ENCODE measurements around the gene GLOD4. TPM values are rescaled to one million over a fixed set of nuclear protein-coding genes. Genes with fewer than 3 reads are reported as not detected.
"Not testable (repeated sequence)": the region's sequence is repeated elsewhere in the genome, so short reads cannot be mapped to it uniquely, and the experiment has no call there.

The GLOD4 gene
- total and polyA plus RNA-seq, 12 donors = 29.8 to 107 (median 74.3) TPM

GRCh38 chr17:811051-811784 lies 29.1 kb upstream of the GLOD4 start:
- H3K36me3 ChIP-seq (replicated peaks in 1 of 2) = no peaks in the 10 kb centered on the region
- no peaks in the 10 kb centered on the region for H3K4me1 ChIP-seq (replicated peaks in 1 of 2)
- H3K4me3 ChIP-seq = no peak overlapping the region
- H3K27me3 ChIP-seq = no peaks in the 10 kb centered on the region
- no peak overlapping the region for H3K27ac ChIP-seq
- DNase-seq = no peak
- WGBS, 4 donors = 76 to 86% (median 81%) methylated on average over 20 to 29 of the region's 29 CpGs
- H3K9me3 ChIP-seq (replicated peaks in 1 of 3) = no peaks in the 10 kb centered on the region
- intact Hi-C loops (cut with DNase I) = no loop called here
- TF ChIP-seq POLR2A (IDR thresholded peaks at IDR 0.05) = no peak
- TF ChIP-seq CTCF (IDR thresholded peaks at IDR 0.05) = no peak

GRCh38 chr17:807523-808294 lies 25.6 kb upstream of the GLOD4 start:
- Histone ChIP-seq H3K27ac (no peak overlapping the region), H3K9me3 (replicated peaks in 1 of 3) (no peaks in the 10 kb centered on the region), H3K27me3 (no peaks in the 10 kb centered on the region), H3K36me3 (replicated peaks in 1 of 2) (no peaks in the 10 kb centered on the region), H3K4me3 (no peak overlapping the region), H3K4me1 (replicated peaks in 1 of 2) (no peaks in the 10 kb centered on the region)
- intact Hi-C loops (cut with DNase I) = no loop called here
- 85 to 91% (median 89%) methylated on average over 8 to 28 of the region's 28 CpGs for WGBS, 4 donors
- TF ChIP-seq CTCF (IDR thresholded peaks at IDR 0.05) = no peak
- TF ChIP-seq POLR2A (IDR thresholded peaks at IDR 0.05) = no peak
- no peak for DNase-seq

GRCh38 chr17:806781-807522 lies 24.9 kb upstream of the GLOD4 start:
- WGBS, 4 donors = 86 to 92% (median 88%) methylated on average over 12 to 33 of the region's 33 CpGs
- intact Hi-C loops (cut with DNase I) = no loop called here
- Histone ChIP-seq H3K4me1 (replicated peaks in 1 of 2) (no peaks in the 10 kb centered on the region), H3K36me3 (replicated peaks in 1 of 2) (no peaks in the 10 kb centered on the region), H3K9me3 (replicated peaks in 1 of 3) (no peaks in the 10 kb centered on the region), H3K4me3 (no peak overlapping the region), H3K27ac (no peak overlapping the region), H3K27me3 (no peaks in the 10 kb centered on the region)
- DNase-seq = no peak
- no peak for TF ChIP-seq POLR2A (IDR thresholded peaks at IDR 0.05)
- TF ChIP-seq CTCF (IDR thresholded peaks at IDR 0.05) = no peak

- TF ChIP-seq POLR2A (IDR thresholded peaks at IDR 0.05) (no peak), CTCF (IDR thresholded peaks at IDR 0.05) (no peak)
- H3K36me3 ChIP-seq (replicated peaks in 1 of 2) = no peaks in the 10 kb centered on the region
- H3K27ac ChIP-seq = no peak overlapping the region
- H3K4me1 ChIP-seq (replicated peaks in 1 of 2) = no peaks in the 10 kb centered on the region
- H3K9me3 ChIP-seq (replicated peaks in 1 of 3) = no peaks in the 10 kb centered on the region
- DNase-seq = no peak
- intact Hi-C loops (cut with DNase I) = no loop called here
- no peaks in the 10 kb centered on the region for H3K27me3 ChIP-seq
- no peak overlapping the region for H3K4me3 ChIP-seq
- WGBS, 4 donors = 71 to 84% (median 79%) methylated on average over 13 of the region's 13 CpGs
Measured at GRCh38 chr17:806346-806745, 24.3 kb upstream of the GLOD4 start.

- H3K27ac ChIP-seq; H3K4me3 ChIP-seq; H3K4me1 ChIP-seq (replicated peaks in 1 of 2); H3K9me3 ChIP-seq (replicated peaks in 1 of 3); intact Hi-C loops (cut with DNase I); DNase-seq; H3K36me3 ChIP-seq (replicated peaks in 1 of 2); H3K27me3 ChIP-seq: not testable (repeated sequence)
- WGBS, 4 donors = 87 to 94% (median 89%) methylated on average over 9 to 23 of the region's 23 CpGs
Measured at GRCh38 chr17:805886-806285, 23.8 kb upstream of the GLOD4 start.
